ENCODE results near the gene SYTL2. TPM values are rescaled to one million over a fixed set of nuclear protein-coding genes. Genes with fewer than 3 reads are reported as not detected.
"Not testable (repeated sequence)": the region's sequence is repeated elsewhere in the genome, so short reads cannot be mapped to it uniquely, and the experiment has no call there.

Gene SYTL2
- total RNA-seq, 6 experiments from 2014 or later = 23.2 to 39.5 (median 27.4) TPM

DNA sequence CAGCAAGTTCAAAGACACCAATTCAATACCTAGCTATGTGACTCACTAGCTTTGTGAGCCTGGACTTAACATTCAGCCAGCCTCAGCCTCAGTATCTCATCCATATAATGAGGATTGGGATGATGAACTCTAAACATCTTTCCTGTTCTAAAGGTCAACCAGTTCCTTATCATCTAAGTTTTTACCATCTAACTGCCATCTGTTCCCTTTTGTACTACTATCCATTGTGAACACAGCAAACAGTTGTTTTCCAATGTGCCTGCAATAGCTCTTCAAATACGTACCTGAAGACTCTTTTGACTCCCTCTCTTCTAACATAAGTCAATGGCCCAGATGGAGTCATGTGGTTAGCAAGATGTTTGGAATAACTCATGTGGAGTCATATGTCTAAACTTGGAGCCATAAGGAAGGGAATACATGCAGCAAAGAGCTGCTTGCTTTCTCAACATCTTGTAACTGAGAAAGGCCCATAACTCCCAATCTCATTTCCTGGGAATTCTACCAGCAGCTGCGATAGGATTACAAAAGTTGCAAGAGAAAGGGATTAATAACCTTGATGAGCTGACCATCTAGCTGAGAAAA lies 19.4 kb downstream of the SYTL2 start:
- TF ChIP-seq, protein P1, sequence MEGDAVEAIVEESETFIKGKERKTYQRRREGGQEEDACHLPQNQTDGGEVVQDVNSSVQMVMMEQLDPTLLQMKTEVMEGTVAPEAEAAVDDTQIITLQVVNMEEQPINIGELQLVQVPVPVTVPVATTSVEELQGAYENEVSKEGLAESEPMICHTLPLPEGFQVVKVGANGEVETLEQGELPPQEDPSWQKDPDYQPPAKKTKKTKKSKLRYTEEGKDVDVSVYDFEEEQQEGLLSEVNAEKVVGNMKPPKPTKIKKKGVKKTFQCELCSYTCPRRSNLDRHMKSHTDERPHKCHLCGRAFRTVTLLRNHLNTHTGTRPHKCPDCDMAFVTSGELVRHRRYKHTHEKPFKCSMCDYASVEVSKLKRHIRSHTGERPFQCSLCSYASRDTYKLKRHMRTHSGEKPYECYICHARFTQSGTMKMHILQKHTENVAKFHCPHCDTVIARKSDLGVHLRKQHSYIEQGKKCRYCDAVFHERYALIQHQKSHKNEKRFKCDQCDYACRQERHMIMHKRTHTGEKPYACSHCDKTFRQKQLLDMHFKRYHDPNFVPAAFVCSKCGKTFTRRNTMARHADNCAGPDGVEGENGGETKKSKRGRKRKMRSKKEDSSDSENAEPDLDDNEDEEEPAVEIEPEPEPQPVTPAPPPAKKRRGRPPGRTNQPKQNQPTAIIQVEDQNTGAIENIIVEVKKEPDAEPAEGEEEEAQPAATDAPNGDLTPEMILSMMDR (IDR thresholded peaks at IDR 0.05) = no peak
- DNase-seq = no peak
- no peaks in the 10 kb centered on the region for H3K36me3 Mint-ChIP-seq (ENCODE audit: low read depth)
- H3K9me3 Mint-ChIP-seq = no peaks in the 10 kb centered on the region
- no peak overlapping the region for H3K27ac Mint-ChIP-seq
- peaks cover 10% of the 10 kb centered on the region for H3K4me1 Mint-ChIP-seq (ENCODE audit: low read depth)
- no peak overlapping the region for H3K4me3 Mint-ChIP-seq
- H3K27me3 Mint-ChIP-seq (ENCODE audit: insufficient read depth) = peaks cover 2% of the 10 kb centered on the region

DNA sequence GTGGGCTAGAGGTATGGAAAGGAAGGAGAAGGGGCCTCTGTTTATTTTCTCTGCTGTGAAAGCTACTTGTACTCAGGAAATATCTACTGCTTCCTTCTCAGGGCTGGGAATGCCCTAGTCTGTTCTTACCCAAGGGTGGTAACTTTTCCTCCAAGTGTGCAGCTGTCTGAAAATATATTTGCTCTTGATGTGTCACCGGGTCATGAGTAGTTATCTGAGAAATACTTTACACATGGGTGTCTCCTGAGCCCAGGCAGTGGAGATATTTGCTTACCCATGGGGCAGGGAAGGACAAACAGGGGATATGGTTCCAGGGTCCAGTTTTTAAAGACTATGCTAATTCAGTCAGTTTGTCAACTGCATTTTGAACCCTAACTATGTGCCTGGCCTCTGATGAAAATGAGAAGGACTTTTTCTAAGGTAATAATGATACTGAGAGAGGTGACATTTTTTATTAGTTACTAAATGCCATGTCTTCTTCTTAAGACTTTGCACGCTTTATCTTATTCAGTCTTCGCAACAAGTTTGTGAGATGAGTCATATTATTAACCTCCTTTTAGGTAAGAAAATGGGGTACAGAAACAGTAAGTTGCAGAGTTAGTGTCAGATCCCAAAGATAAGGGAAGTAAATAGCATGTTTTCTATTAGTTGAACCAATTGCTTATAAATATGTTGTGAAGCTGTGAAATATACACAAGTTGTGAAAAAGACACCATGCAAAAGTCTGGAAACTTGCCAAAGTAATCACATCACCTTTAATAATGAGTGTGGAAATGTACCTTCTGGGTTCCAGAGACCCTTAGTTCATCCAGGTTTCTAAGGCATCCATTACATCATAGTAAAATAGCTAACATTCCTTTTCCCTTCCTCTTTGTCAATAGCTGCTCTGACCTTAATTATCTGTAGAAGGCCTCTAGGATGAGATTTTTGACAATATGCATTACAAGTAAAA lies 22.9 kb downstream of the SYTL2 start:
- H3K9me3 Mint-ChIP-seq = no peaks in the 10 kb centered on the region
- H3K27ac Mint-ChIP-seq = no peak overlapping the region
- H3K4me1 Mint-ChIP-seq (ENCODE audit: low read depth) = peaks cover 10% of the 10 kb centered on the region
- H3K36me3 Mint-ChIP-seq (ENCODE audit: low read depth) = peaks cover under 1% of the 10 kb centered on the region; the same call in 1 of the 2 replicates
- no peak for DNase-seq
- no peak overlapping the region for H3K4me3 Mint-ChIP-seq
- TF ChIP-seq, protein P1 (IDR thresholded peaks at IDR 0.05) = no peak
- H3K27me3 Mint-ChIP-seq (ENCODE audit: insufficient read depth) = peaks cover 9% of the 10 kb centered on the region; the same call in 1 of the 2 replicates

DNA sequence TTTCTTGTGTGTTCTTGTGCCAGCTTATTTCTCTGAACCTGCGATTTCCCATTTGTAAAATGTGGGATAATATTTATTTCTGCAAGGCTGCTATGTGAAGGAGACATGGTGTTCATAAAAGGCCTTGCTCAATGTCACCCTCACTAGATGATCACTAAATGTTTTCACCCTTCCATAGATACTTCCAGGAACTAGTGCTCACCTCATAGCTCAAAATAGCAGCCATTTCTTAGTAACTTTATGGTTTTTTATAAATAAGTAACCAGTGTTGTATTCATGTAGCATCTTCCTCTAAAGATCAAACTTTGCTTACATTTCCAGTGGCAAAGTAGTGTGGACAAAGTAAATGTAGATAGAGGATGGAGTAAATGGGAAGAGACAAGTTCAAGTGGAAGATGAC lies 23.8 kb downstream of the SYTL2 start:
- TF ChIP-seq, protein P1 (IDR thresholded peaks at IDR 0.05) = no peak
- peaks cover 9% of the 10 kb centered on the region; the same call in 1 of the 2 replicates for H3K27me3 Mint-ChIP-seq (ENCODE audit: insufficient read depth)
- peaks cover 6% of the 10 kb centered on the region for H3K9me3 Mint-ChIP-seq

DNA sequence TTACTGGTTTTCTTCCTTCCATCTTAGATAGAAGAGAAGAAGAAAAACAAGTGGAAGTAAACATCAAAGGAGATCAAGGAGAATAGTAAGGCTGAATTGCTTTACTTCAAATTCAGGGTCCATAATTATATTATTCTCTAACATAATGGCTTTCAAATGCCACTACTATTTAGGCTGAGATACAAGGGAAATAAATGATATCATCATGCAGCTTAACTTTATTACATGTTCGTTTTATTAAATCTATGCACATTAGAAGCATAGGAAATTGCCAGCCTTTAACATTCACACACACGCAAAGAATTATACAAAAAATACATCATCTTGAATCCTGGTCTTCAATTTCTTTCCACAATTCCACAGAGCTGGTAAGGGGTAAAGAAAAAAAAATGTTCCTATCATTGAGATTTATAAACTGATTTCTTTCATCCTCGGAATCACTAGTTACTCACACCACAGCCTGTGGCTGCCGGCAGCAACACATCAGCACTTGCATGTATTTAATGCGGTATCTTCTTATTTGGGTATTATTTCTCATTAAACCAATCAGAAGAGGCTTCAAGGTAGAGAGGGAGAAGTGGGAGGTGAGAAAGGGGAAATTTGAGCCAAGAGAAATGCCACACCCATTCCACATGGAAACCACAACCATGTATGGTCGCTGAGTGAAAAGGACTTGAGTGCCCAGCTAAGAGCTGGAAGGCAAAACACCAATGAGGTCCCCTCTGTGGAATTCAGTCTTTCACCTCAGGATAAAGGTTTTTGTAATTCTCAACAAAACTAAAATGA lies 26.3 kb downstream of the SYTL2 start:
- H3K9me3 Mint-ChIP-seq = peaks cover 6% of the 10 kb centered on the region
- DNase-seq = no peak
- no peak overlapping the region for H3K4me3 Mint-ChIP-seq
- TF ChIP-seq, protein P1 (IDR thresholded peaks at IDR 0.05) = no peak
- H3K36me3 Mint-ChIP-seq (ENCODE audit: low read depth) = peaks cover 8% of the 10 kb centered on the region
- H3K27ac Mint-ChIP-seq = no peak overlapping the region
- peaks cover 9% of the 10 kb centered on the region; the same call in 1 of the 2 replicates for H3K27me3 Mint-ChIP-seq (ENCODE audit: insufficient read depth)
- H3K4me1 Mint-ChIP-seq (ENCODE audit: low read depth) = peaks cover 20% of the 10 kb centered on the region

More for the DNA sequence above, 23.8 kb downstream of the SYTL2 start:
- DNase-seq = no peak
- Mint-ChIP-seq H3K27ac (no peak overlapping the region), H3K36me3 (ENCODE audit: low read depth) (peaks cover 8% of the 10 kb centered on the region), H3K4me3 (no peak overlapping the region), H3K4me1 (ENCODE audit: low read depth) (peaks cover 10% of the 10 kb centered on the region)

DNA sequence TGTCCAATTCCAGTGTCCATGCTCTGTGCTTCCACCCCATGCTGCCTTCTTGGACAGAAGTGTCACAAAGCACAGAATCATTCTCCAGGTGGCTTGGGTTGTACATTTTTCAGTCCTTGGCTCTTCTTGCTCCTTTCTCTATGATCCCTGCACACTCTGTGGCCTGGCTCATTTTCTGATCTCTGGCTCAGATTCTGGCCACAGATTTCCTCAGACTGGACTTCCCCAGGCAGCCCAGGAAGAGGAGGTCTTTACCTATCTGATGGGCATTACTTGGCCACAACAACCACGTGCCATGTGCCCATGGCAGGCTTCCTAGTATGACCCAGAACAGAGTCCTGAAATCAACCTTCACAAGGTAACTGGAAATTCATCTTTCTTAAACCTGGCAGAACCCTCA lies 27.2 kb downstream of the SYTL2 start:
- Mint-ChIP-seq H3K9me3 (peaks cover 6% of the 10 kb centered on the region), H3K36me3 (ENCODE audit: low read depth) (peaks cover 8% of the 10 kb centered on the region), H3K27ac (no peak overlapping the region), H3K27me3 (ENCODE audit: insufficient read depth) (peaks cover 9% of the 10 kb centered on the region; the same call in 1 of the 2 replicates), H3K4me3 (no peak overlapping the region), H3K4me1 (ENCODE audit: low read depth) (peaks cover 23% of the 10 kb centered on the region)
- TF ChIP-seq, protein P1 (IDR thresholded peaks at IDR 0.05) = no peak
- no peak for DNase-seq

DNA sequence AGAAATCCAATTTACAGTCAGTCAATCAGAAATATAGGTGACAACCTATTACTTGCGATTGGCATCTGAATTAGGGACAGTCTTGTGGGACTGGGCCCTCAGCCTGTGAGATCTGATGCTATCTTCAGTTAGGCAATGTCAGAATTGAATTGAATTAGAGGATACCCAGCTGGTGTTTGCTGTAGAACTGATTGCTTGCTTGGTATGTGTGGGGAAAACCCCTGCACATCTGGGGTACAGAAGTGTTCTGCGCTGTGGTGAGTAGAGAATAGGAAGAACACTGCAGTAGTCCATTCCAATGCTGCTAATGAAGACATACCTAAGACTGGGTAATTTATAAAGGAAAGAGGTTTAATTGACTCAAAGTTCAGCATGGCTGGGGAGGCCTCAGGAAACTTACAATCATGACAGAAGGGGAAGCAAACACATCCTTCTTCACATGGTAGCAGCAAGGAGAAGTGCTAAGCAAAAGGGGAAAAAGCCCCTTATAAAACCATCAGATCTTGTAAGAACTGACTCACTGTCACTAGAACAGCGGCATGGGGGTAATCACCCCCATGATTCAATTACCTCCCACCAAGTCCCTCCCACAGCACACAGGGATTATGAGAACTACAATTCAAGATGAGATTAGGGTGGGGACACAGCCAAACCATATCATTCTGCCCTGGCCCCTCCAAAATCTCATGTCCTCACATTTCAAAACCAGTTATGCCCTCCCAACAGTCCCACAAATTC lies 30.0 kb downstream of the SYTL2 start:
- H3K4me1 Mint-ChIP-seq (ENCODE audit: low read depth) = peaks cover 13% of the 10 kb centered on the region
- DNase-seq; H3K9me3 Mint-ChIP-seq; H3K27me3 Mint-ChIP-seq (ENCODE audit: insufficient read depth); H3K4me3 Mint-ChIP-seq; H3K27ac Mint-ChIP-seq; H3K36me3 Mint-ChIP-seq (ENCODE audit: low read depth): not testable (repeated sequence)
